Right kidney (tissue), 9 donors: ENCODE data around the gene TRIM52.
"Not testable (repeated sequence)": the region's sequence is repeated elsewhere in the genome, so short reads cannot be mapped to it uniquely, and the experiment has no call there.

Source experiments
- DNase-seq: peaks from one replicate; pipeline ENCODE4 v3.0.0-alpha.2; 2016
- long read RNA-seq, 8 donors: transcript quantifications; one replicate each; lab custom pipeline, GENCODE V29; 2026

The TRIM52 gene
- long read RNA-seq, donor 1, full-length matches to known transcripts = 54 of 54 reads
- long read RNA-seq, donor 1, partial matches to known transcripts = 0 of 54 reads
- long read RNA-seq, donor 1, other reads (novel, unspliced or antisense) = 0 of 54 reads
- long read RNA-seq, donor 2, full-length matches to known transcripts = 16 of 16 reads
- long read RNA-seq, donor 2, partial matches to known transcripts = 0 of 16 reads
- long read RNA-seq, donor 2, other reads (novel, unspliced or antisense) = 0 of 16 reads
- long read RNA-seq, donor 3, full-length matches to known transcripts = 24 of 24 reads
- long read RNA-seq, donor 3, partial matches to known transcripts = 0 of 24 reads
- long read RNA-seq, donor 3, other reads (novel, unspliced or antisense) = 0 of 24 reads
- long read RNA-seq, donor 4, full-length matches to known transcripts = 52 of 52 reads
- long read RNA-seq, donor 4, partial matches to known transcripts = 0 of 52 reads
- long read RNA-seq, donor 4, other reads (novel, unspliced or antisense) = 0 of 52 reads
- long read RNA-seq, donor 5, full-length matches to known transcripts = 49 of 49 reads
- long read RNA-seq, donor 5, partial matches to known transcripts = 0 of 49 reads
- long read RNA-seq, donor 5, other reads (novel, unspliced or antisense) = 0 of 49 reads
- long read RNA-seq, donor 6, full-length matches to known transcripts = 13 of 63 reads
- long read RNA-seq, donor 6, partial matches to known transcripts = 0 of 63 reads
- long read RNA-seq, donor 6, other reads (novel, unspliced or antisense) = 50 of 63 reads
- long read RNA-seq, donor 7, full-length matches to known transcripts = 40 of 40 reads
- long read RNA-seq, donor 7, partial matches to known transcripts = 0 of 40 reads
- long read RNA-seq, donor 7, other reads (novel, unspliced or antisense) = 0 of 40 reads
- long read RNA-seq, donor 8, full-length matches to known transcripts = 45 of 51 reads
- long read RNA-seq, donor 8, partial matches to known transcripts = 0 of 51 reads
- long read RNA-seq, donor 8, other reads (novel, unspliced or antisense) = 6 of 51 reads

GRCh38 chr5:181260720-181261319, at the start of gene TRIM52:
TSS of gene TRIM52 (minus strand) at chr5:181261143. CDS start at chr5:181260813, 330 bp downstream.
- DNase-seq = no peak

- DNase-seq = not testable (repeated sequence)
Measured at GRCh38 chr5:181287331-181287730, 26.4 kb upstream of the TRIM52 start.

DNA sequence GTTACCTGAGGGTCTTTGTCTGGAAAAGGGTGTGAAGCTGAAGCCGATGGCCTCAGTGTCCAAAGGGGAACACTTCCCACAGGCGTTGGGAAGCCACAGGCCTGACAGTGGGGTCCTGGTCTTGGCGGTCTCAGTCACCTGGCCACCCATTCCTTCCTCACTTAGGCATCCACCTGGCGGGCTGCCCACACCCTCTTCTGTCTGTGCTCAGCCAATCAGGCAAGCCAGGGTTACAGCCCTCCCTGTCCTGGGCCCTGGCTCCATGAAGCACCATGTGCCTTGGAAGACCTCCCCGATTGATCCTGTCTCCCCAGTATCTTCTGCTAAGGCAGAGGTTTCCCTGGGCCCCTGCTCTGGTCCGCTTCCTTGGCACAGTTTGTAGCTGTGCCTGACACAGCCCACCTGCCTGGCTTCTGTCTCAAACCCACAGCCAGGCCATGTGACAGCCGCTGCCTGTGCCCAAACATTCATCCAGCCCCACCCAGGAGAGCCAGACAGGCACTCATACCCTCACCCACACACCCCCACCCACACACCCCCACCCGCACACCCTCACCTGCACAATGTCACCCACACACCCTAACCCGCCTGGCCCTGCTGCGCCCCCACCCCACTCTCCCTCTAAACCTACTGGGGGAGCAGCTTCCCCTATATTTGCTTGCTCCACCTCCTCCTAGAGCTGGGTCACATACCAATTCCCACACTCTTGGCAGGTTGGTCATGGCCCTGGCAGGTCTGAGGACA, 25.2 kb upstream of the TRIM52 start:
- DNase-seq = not testable (repeated sequence)

DNA sequence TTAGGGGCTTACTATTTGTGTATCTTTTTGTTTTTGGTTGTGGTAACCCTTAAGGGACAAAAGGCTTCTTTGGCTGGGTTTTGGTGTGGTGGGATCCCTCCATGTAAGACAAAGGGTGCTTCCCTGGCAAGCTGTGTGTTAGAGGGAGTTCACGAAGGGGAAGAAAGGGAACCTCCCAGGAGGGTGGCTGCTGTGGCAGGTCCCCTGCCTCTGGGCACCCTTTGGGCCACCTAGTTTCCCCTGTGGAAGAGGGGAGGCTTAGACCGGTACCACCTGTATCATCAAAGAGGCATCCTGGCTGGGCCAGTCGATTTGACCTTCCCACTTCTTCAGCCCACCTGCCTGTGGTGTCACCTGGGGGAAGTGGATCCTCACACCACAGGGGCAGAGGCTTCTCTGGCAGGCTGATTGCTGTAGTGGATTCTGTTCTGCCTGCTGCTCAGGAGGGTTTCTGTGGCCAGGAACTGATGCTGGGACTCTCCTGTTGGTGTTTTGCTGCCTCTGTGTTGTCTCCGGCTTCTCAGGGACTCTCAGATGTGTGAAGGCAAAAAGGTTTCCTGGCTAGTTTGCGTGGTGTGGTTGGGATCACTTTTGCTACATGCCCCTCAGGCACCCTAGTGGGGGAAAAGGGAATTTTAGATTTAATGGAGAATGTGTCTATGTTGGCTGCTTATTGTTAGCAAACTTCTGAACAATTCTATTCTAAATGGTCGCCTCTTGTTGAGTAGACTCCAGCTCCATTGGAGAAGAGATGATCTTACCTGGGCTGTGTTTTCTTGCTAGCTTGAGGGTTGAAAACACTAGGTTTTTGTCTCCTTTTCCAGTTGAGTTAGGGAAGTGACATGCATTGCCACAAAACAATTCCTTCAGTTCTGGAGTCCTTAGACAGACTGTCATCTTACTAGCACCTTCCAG, 23.2 kb upstream of the TRIM52 start:
- not testable (repeated sequence) for DNase-seq

DNA sequence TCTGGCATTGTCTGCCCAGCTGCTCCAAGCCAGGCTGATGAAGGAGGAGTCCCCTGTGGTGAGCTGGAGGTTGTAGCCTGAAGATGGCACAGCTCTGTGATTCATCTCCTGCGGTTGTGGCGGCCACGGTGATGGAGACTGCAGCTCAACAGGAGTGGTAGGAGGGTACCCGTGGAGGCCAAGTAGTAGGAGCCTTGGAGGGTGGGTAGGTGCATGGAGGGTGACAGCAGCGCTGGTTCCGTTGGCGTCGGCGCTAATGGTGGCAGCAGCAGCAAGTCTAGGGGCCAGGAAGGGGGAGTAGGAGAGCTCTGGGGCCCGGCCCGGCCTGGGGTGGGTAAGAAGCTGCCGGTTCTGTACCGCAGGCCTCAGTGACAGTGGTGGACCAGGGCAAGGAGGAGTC, 22.4 kb upstream of the TRIM52 start:
- no peak for DNase-seq

- no peak for DNase-seq
Measured at GRCh38 chr5:181282874-181283273, 21.9 kb upstream of the TRIM52 start.

DNA sequence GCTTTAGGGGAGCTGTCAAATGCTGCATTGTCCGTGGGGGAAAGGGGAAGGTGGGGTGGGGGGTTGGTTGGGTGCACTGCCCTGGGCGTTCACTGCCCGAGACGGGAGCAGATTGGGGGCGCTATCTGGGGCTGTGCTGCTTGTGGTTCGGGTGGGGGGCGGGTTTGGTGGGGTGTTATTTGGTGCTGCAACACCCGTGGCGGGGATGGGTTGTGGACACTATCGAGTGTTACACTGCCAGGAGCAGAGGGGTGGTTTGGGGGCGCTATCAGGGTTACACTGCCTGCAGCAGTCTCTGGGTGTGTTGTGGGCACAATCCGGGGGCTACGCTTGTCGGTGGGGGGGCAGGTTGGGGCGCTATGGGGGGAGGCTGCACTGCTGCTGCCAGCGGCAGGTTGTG, 21.5 kb upstream of the TRIM52 start:
- DNase-seq = not testable (repeated sequence)

DNA sequence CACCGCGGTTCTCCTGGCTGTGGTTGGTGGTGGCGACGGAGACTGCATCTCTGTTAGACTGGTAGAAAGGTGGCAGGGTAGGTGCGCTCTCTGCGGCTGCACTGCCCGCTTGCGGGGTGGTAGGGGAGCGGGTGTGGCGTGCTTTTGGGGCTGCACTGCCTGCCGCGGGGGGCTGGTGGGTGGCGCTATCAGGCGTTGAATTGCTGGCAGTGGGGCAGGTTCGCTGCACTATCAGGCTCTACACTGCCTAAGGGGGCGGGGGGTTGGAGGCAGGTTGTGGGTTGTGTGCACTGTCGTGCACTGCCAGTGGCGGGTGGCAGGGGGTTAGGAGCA, 21.0 kb upstream of the TRIM52 start:
- DNase-seq = no peak

DNA sequence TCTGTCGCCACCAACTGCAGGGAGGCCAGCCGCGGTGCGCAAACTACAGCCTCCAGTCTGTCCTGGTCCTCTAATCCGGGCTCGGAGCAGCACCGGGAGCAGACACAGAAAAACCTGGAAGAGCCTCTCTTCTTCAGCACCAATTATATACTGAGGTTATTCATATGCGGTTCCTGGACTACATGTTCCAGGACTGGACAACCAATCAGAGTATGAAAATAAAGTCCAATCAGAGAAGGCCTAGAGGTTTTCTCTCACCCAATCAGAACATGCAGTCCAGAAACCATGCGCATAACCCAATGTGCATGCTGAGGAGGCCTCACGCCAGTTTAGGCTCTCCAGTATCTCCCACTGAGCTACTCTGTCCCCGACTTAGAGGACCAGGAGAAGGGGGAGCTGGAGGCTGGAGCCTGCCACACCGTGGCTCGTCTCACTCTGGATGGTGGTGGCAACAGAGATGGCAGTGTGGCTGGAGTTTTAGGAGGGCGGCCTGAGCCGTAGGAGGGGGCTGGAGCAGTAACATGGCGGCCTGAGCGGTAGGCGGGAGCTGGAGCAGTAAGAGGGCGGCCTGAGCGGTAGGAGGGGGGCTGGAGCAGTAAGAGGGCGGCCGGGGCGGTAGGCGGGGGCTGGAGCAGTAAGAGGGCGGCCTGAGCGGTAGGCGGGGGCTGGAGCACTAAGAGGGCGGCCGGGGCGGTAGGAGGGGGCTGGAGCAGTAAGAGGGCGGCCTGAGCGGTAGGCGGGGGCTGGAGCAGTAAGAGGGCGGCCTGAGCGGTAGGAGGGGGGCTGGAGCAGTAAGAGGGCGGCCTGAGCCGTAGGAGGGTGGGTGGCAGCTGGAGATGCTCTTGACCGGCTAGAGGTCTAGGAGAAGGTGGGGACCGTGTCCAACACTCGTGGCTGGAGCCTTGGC, 20.4 kb upstream of the TRIM52 start:
- no peak for DNase-seq

DNA sequence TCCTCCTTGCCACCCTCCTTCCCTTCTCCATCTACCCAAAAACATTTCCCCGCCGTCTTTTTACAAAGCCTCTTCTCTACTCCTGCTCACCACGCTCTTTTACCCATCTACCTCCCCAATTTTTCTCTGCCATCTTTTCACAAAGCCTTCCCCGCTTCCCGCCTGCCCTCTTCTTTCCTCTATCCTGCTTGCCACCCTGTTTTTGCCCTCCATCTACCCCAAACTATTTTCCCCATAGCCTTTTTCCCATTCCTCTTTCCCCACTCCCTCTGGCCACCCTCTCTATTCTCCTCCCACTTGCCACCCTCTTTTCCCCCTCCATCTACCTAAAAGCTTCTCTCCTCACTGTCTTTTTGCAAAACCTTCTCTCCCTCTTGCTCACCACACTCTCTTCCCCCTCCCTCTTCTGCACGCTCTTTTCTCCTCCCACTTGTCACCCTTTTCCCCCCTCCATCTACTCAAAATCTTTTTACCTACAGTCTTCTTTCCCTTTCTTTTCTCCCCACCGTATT, 19.4 kb upstream of the TRIM52 start:
- DNase-seq = no peak

- peak; percentile 17 for DNase-seq
Measured at GRCh38 chr5:181273433-181273744, 12.4 kb upstream of the TRIM52 start.

DNA sequence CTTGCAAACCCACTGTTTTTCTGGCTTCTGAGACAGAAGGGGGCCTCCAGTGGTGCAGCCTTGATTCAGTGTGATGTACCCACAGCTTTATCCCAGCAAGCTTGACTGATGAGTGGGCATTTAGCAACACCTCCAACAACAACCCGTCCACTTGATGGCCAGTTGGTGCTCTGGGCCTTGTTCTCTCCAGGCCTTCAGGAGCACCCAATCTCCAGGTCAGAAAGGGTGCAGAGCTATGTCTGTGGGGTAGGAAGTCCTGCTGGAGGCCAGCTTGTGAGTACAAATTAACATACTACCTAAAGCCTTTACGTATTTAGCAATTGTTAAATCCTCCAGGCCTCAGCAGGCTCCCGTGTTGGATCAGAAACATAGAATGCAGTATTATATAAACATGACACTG, 10.1 kb upstream of the TRIM52 start:
- no peak for DNase-seq

DNA sequence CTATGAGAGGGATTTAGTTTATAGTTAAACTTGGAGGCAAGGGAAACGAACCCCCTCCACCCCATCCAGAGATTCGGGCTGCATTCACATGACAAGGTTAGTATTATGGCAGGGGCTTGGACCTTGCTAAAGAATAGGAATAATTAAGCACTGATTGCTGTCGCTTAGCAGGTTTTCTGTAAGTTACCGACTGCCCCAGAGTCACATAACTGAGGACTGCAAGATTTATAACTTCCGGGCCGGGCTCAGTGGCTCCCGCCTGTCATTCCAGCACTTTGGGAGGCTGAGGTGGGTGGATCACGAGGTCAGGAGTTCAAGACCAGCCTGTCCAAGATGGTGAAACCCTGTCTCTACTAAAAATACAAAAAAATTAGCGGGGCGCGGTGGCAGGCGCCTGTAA, 7.0 kb upstream of the TRIM52 start:
- peak; percentile 27 for DNase-seq

GRCh38 chr5:181267291-181267904, 6.5 kb upstream of the TRIM52 start:
- DNase-seq = not testable (repeated sequence)

- DNase-seq = no peak
Measured at GRCh38 chr5:181265092-181265671, 4.2 kb upstream of the TRIM52 start.

DNA sequence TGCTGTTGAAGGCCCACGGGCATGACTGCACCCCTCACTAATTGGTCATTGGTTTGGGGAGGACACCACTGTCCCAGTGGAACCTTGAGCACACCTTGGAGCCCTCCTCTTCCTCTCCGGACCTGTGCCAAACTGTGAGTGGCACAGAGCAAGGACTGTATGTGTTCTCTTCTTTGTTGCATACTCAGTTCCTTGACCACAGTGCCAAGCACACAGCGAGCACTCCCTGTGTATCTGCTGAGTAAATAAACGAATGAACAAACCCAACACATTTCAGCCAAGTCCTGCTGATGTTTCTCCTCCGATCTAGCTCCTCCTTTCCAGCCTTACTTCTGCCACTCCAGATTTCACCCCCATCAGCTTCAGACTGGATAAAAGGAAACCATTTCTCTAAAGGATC, 2.7 kb upstream of the TRIM52 start:
- no peak for DNase-seq

- DNase-seq = peak; percentile 98
Measured at GRCh38 chr5:181261320-181262049, 542 bp upstream of the TRIM52 start.
